HTR-8/SVneo (cell line): ENCODE measurements around the gene ICOSLG.
A peak's percentile ranks its signal among the peaks of the same experiment; 100 is the strongest.
"Not testable (repeated sequence)": the region's sequence is repeated elsewhere in the genome, so short reads cannot be mapped to it uniquely, and the experiment has no call there.

ENCODE experiments used
- DNase-seq: peaks from one replicate; pipeline ENCODE4 v3.0.0; 2011; ENCODE audit warnings: low spot score, mixed read lengths; ENCODE audit not compliant: insufficient read length
- FAIRE-seq: peaks from 2 replicates; lab custom pipeline; 2011; peaks lifted over from hg19 to GRCh38; lab: Jason Lieb, UNC

Gene ICOSLG

DNA sequence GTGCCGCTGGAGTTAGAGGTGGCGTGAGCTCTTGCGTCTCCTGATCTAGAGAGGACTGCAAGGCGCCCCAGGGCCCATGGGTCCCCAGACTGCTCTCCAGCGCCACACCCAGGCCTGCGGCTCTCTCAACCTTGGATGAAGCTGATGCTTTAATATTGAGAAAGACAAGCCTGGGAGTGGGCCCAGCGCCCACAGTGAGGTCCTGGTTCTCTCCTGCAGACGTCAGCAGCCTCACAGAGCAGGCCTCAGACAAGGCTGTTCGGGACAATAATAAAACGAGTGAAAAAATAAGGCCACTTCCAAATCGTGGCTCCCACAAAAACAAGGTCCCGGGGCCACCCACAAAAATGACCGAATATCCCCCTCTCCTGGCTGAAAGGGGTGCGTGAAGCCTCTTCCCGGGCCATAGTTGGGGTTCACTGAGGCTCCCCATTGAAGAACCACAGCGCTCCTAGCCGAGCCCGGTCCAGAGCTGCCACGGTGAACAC is 27.0 kb upstream of the ICOSLG start:
- FAIRE-seq = no peak
- DNase-seq = no peak

DNA sequence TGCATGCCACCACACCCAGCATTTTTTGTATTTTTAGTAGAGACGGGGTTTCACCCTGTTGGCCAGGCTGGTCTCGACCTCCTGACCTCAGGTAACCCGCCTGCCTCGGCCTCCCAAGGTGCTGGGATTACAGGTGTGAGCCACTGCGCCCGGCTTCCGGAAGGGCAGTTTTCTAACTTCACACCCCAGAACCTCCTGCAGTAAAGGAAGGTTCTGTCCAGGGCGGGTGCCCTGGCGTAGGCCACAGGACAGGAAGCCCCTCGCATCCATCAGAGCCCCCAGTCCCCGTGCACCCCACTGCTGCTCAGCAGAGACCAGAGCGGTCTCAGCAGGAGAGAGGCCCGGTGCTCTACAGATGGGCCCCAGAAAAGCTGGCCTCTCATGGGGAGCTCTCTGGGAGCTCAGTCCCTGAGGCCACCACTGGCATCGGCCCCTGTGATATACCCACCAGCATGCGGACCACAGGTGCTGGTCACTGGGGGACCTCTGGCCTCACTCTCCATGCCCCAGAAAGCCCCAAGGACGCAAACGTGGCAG is 25.1 kb upstream of the ICOSLG start:
- FAIRE-seq (no peak), DNase-seq (no peak)

DNA sequence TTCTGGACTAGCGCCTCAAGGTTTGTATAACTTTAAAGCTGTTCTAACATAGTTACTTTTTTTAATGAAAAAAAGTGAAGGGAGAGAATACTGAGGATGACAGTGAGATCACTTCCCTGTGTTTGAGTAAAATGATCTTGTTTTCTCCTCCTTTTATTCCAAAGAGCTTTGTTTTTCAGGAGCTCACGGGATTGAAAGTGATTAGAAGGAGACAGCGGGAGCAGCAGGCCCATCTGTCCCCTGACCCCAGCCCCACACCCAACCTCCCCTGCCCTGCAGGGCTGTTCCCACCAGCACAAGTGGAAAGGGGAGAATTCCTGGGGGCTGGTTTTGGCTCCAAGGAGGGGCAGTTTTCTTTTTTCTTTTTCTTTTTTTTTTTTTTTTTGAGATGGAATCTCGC is 23.0 kb upstream of the ICOSLG start:
- FAIRE-seq (no peak), DNase-seq (no peak)

DNA sequence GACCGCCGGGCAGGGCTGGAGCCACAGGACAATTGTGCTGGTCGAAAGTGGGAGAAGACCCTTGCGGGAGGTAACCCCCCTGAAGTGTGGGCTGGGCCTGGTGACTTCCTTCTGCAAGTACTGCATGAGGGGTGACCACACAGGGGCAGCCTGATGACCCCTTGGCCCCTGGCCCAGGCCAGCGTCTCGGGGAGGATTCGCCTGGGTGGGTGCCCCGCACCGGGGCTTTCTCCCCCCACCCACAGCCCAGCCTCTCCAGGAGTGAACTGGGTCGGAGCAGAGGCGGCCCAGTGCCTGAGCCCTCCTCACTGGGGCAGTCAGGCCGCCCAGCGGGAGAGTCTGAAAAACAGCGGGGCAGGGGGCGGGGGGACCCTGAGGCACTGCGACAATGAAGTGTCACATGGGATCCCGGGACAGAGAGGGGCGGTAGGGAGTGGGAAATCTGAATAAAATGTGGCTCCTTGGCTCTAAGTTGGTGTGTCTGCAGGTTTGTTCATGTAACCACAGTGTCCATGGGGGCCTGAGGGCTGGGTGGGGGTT is 22.5 kb upstream of the ICOSLG start:
- no peak for FAIRE-seq

DNA sequence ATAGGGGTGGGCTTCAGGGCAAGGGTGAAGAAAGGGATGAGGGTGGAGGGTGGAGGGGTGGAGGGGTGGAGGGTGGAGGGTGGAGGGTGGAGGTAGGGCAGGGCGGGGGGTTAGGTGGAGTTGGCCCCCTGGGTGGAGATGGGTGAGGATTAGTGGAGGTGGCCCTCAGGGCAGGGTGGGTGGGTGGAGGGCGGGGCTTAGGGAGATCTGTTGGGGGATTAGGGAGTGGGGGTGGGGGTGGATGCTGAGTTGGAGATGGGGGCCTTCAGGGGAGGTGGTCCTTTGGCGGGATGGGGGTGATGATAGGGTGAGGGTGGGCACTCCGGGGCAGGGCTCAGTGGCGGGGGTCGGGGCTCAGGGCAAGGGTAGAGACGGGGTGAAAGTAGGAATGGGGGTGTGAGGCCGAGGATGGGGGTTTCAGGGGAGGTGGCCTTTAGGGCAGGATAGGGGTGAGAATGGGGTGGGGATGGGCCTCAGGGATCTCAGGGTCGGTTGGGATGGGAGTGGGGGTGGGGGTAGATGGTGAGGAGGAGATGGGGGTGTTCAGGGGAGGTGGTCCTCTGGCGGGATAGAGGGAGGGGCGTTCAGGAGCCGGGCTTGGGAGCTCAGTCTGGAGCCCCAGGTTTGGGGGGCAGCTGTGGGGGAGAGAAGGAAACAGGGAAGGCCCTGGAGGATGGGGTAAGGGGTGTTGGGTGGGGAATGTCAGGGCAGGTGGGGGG is 21.8 kb upstream of the ICOSLG start:
- no peak for DNase-seq

More for the DNA sequence above, 22.5 kb upstream of the ICOSLG start:
- DNase-seq = no peak

DNA sequence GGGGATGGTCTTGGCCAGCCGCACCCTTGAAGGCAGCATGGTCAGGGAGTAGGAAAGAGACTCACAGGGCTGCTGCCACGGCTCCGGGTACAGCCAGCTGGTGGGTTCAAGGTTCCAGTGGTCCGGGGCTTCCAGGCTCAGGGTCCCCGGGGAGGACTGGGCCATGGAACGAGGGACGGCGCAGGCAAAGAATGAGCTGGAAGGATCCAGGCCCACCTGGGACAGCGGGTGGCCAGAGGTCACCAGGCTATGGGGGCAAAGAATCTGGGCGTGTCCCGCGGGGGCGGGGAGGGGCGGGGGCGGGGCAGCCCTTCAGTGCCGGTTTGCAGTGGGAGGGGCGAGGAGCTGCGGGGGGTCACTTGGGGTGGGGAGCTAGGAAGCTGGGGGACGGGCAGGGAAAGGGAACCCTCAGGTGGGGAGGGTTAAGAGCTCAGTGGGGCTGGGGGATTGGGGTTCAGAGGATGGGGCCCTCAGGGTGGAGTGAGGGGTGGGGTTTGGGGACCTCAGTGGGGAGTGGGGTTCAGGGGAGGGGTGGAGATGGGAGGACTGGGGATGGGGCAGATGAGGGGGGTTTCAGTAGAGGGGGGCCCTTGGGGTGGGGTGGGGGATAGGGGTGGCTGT is 21.0 kb upstream of the ICOSLG start, which contains the start of gene DNMT3L:
Gene DNMT3L (minus strand): TSS at position 223 of the 621 bp plus-strand sequence. CDS start 638 bp downstream, outside the sequence.
- FAIRE-seq = no peak
- DNase-seq = no peak

More for the DNA sequence above, 21.8 kb upstream of the ICOSLG start:
- no peak for FAIRE-seq

DNA sequence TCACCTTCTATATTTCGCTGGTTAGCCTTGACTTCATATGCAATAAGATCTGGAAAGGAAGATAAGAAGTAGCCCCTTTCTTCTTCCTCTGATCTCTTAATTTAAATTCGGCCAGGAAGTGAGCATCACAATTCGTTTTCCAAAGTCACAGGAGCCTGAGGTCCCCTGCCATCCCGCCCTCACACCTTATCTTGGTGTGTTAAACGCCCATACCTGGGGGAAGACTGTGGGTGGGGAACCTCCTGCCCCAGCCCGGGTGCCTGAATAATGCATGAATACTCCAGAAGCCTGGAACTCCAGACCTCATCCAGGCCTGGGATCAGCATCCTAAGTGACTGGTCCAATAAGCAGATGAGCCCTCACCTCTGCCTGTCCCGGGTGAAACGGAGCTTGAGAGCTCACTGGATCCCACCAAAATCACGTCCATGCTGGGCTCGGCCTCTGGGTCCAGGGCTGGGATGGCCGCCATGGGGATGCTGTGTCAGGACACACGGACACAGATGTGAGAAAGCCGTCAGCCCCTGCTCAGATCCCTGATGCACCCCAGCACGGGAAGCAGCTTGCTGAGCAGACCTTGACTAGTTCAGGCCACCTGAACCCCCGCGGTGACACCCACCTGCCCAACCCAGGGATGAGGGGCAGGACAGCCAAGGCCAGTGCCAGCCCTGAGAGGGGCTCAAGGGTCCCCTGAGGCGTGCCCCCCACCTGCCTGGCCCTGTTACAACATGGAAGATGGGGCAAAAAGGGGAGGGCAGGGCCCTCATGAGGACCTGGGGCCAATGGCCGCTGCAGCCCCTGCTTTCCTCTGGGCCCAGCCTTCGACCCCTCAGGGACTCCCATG is 20.3 kb upstream of the ICOSLG start:
- no peak for FAIRE-seq
- DNase-seq = no peak

DNA sequence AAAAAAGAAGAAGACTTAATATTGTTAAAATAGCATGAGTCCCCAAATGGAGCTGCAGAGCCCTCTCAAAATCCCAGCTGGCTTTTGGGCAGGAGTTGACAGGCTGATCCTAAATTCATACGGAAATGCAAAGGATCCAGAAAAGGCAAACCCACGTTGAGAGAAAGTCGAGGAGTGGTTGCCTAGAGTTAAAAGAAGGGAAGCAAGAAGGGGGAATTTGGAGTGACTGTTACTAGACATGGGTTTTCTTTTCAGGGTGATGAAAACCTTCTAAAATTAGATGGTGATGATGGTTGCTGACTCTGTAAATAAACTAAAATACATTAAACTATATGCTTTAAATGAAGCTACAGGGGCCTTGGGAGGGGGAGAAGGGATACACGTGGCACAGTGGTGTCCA is 19.3 kb upstream of the ICOSLG start:
- DNase-seq (no peak), FAIRE-seq (no peak)

DNA sequence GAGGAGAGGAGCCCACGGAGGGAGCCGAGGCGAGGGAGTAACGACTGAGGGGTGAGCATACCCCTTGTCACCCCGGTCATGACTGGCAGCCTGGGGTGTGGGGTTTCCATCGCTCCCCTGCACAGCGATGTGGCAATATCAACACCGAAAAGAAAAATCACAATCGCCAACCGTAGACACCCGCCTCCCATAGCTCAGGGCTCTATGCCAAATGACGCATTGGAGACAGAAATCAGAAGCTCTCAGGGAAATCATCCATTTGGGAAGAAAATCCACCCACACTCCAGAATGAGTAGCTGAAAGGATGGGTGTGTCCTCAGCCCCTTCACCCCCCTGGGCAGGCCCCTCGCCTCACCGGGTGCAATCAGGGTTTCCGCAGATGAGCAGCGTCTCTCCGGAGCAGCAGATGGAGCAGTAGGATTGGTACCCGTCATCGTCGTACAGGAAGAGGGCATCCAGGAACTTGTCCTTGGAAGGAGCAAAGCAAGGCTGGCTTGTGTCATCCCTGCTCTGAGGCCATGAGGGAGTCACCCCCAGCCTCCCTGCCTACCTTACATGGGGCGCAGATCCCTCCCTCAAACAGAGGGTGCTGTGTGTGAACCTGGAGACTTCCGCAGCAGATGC is 18.5 kb upstream of the ICOSLG start:
- FAIRE-seq = no peak

DNA sequence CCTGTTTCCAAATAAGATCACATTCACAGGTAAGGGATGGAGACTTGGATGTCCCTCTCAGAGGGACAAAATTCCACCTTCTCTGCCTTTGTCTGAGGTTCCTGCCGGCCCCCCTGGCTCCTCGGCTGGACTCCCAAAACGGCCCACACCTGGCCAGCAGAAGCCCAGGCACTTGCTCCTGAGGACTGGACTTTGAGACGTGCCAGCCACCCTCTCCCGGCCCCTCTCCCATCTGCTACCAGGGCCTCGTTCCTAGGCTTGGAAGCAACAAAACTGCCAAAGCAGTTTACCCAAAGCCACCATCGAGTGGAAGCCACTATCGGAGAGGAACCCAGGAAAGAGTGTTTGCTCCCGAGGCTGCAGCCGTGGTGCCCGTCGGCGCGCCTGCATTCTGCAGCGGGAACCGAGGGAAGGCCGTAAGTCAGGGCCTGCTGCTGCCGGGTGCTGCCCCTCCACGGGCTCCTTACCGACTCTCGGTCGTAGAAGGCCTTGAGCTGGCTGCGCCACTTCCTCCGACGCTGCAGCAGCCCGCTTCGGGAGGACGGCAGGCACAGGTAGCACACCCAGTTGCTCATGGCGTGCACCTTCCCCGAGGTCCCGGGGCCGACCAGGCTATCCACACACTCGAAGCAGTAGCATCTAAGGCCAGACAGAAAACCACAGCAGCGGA is 17.4 kb upstream of the ICOSLG start:
- DNase-seq (no peak), FAIRE-seq (no peak)

More for the DNA sequence above, 18.5 kb upstream of the ICOSLG start:
- DNase-seq = no peak

DNA sequence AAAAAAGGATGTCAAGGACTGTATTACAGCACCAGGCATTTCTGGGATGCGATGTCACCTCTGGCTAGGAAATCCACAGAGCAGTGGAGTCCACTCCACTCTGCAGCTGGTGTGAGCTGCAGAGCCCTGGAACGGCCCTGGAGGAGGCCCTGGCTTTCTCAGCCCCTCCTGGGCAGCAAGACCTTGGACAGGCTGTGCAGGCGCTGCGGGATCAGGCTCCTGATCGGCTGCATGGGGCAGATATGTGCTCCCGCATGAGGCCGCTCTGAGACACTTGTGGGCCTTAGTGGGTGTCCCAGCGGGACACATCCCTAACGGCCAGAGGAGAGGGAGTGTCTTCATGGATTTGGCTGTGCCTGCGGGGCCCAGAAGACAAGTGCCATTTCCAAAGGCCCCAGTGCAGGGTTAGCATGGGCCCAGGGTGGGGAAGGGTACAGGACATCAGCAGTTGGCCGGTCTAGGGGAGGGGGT is 14.8 kb upstream of the ICOSLG start:
- DNase-seq = no peak
- no peak for FAIRE-seq

DNA sequence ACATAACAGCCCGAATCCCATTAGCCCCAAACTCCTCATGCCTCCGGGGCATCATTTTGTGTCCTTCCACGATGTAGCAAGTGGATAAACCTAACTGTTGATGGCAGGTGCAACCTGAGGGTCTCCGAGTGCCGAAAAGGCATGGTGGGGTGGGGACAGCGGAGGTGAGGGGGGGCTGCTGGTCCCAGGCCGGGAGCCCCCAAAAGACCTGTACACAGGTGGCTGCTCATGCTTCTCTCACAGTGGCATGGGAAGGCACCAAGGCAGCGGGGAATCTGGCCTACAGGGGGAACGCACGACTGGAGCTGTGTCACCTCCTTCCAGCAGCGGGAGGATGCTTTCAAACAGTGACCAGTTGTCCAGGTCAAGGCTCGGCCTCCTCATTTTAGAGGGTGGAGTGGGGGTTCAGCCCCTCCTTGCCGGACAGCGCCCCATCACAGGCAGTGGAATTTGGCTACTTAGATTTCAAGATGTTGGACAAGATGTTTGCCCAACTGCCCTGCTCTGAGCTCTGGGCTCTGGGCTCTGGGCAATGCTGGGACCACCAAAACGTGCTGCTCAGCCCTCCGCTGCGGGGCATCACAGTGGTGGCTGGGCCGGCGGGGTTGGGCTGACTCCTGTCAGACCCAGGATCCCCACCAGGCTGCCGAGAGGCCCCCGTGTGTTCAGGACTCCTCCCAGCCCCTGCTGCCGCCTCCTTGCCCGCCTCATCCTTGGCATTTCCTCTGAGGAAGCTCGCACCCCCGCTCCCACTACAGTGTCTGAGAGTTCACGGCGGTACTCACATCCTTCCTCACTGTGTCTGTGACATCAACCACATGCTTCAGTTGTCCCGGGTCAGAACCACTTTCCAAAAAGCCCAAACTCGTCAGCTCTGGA is 13.3 kb upstream of the ICOSLG start:
- DNase-seq (no peak), FAIRE-seq (no peak)

DNA sequence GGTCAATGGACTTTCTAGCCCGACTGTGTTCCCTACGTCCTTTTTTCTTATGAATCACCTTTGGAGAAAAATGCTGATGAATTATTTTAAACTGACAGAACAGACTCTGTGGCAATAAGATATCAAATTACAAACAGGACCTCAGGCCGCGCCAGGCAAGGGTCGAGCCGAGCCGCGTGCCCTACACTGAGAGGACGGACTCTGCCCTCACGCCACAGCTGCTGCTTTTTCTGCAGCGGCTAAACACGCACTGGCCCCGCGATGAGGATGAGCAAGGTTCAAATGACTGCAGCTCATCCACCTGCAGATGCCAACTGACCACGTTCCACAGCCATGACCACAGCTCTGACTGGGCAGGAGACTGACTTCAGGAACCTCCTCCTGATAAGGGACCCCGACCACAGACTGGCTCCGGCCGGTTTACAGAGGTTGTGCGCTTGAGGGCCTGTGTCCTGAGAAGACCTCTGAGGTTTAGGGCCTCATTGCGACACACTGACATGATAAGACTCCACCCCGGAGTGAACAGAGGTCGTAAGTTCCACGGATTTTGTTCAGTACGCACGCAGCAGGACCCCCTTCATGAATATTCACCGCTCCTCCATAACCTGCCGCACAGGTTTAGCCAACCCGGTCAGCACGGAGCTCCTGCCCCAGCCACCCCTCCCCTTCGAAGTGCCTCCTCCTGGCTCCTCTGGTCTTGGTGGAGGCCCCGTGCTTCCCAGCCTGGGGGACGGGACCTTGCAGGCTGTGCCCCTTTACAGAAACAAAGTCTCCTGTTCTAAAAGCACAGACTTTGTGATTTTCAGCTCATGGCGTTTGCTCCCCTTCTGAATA is 8.7 kb upstream of the ICOSLG start:
- not testable (repeated sequence) for DNase-seq
- peak; percentile 96 for FAIRE-seq

DNA sequence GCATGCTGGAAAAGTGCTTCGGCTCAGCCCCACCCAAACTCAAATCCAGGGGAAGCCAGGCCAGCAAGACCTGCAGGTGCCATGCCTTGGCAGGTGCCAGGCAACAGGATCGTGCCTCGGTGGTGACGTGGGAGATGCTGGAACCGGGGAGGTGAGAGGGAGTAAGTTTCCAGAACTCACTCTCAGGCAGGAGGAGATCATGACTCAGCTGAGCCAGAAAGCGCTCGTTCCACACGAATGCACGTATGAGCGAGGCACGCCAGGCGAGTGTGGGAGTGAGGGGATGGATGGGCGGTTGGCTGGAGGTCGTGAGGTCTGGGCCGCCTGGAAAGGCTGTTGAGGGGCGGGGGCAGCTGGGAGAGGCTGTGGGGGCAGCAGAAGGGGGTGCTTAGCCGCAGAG is 7.2 kb upstream of the ICOSLG start:
- not testable (repeated sequence) for DNase-seq, FAIRE-seq

DNA sequence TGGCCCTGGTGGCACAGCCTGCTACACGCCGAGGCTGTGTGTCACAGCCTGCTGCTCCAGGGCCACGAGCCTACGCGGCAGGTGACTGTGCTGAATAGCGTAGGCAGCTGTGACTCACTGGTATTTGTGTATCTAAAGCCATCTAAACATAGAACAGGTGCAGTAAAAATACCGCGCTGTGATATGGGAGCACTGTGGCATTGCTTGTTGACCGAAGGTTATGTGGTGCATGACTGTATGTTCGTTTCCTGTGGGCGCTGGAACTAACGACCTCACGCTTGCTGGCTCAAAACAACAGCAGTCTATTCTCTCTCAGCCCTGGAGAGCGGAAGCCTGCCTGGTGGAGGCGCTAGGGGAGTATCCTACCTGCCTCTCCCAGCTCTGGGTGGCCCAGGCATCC is 3.2 kb upstream of the ICOSLG start:
- not testable (repeated sequence) for FAIRE-seq, DNase-seq

DNA sequence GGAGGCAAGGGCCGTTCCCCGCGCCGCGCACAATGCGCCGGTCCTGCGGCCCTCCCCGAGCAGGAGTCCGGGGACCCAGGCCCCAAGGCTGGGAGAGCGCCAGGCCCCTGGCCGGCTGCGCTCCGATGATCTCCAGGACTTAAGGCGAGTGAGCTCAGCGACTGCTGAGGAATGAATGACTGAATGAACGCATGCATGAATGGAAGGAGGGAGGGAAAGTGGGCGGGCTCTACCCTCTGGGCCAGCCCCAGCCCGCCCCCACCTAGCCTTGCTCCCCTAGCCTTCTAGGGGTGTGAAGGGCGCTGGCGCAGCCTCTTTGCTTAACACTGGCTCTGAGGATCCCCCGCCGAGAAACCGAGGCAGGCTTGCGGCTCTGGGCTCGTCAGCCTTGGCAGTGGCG is 538 bp upstream of the ICOSLG start:
- FAIRE-seq, DNase-seq: not testable (repeated sequence)

DNA sequence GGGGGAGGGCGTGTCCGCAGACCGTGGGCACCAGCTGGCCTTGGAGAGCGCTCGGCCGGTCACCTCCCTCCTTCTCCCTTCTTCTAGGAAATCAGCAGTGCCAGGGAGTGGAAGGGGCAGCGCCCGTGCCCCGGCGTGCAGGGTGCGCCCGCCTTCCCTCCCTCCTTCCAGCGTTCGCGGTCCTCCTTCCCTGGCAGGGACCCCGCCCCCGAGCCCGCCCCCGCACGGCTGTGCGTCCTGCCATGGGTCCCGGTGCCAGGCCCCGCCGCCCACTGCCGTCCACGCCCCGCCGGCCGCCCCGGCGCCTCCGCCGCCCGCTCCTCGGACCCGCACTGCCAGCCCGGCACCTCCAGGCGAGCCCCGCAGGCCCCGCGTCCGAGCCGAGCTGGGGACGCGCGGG is 390 bp downstream of the ICOSLG start:
- peak; percentile 48 for FAIRE-seq
- DNase-seq = not testable (repeated sequence)
